Right lung (tissue), 5 donors: ENCODE results near the gene TAAR2. TPM values are rescaled to one million over a fixed set of nuclear protein-coding genes. Genes with fewer than 3 reads are reported as not detected.
"Not testable (repeated sequence)": the region's sequence is repeated elsewhere in the genome, so short reads cannot be mapped to it uniquely, and the experiment has no call there.

Source experiments
- DNase-seq, 2 donors: peaks; one replicate each; pipeline ENCODE4 v3.0.0-alpha.2; 2013
- polyA plus RNA-seq, 5 donors: library from polyadenylated mRNA; unstranded; fragments of 120-200 nt; gene quantifications; one replicate each; pipeline versions ENCODE4 v1.2.1 to v1.2.3, GENCODE V29; 2013; ENCODE audit warnings: inconsistent platforms in 1 of 5, low replicate concordance in 1 of 5; ENCODE audit not compliant: insufficient read length in 5 of 5, insufficient read depth in 1 of 5

The TAAR2 gene
- polyA plus RNA-seq, 5 donors, result not detected

- DNase-seq, result no peak
Measured at GRCh38 chr6:132612449-132613108, 11.5 kb downstream of the TAAR2 start.

- DNase-seq, result no peak
Measured at GRCh38 chr6:132611616-132612015, 12.5 kb downstream of the TAAR2 start.

DNA sequence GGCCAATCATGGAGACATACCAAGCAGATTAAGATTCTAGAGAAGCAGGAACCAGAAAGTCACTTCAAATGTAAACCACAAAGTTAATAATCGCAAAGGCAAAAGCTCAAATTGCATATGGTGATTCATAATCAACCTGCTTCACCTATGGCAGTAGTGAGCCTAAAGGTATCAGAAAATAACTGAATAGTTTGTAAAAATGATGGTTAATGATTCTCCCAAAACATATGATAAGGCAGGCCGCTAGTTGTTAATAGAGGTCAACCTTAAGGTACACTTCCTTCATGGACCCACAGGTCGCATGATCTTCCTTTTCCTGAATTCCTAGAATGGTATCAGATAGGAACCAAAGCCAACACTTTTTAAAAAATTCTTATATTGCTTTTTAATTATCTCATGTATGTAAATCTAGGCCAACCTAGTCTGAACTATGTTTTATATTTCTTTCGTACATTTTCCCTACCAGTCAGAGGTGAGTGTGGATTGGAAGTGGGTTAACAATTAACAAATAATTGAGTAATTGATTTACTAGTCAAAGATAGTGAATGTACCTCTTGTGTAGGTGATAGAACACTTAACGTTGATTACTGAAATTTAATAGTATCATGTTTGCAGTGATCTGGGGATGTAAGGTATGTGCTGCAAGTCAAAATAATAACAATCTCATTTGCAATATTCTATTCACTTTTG is 16.4 kb downstream of the TAAR2 start:
- DNase-seq, result no peak

GRCh38 chr6:132604635-132605152 is 19.4 kb downstream of the TAAR2 start:
- no peak for DNase-seq

GRCh38 chr6:132600900-132601299 is 23.2 kb downstream of the TAAR2 start:
- not testable (repeated sequence) for DNase-seq

GRCh38 chr6:132598473-132598872 is 25.6 kb downstream of the TAAR2 start:
- DNase-seq, result no peak

GRCh38 chr6:132596201-132596600 is 27.9 kb downstream of the TAAR2 start:
- DNase-seq, result no peak

DNA sequence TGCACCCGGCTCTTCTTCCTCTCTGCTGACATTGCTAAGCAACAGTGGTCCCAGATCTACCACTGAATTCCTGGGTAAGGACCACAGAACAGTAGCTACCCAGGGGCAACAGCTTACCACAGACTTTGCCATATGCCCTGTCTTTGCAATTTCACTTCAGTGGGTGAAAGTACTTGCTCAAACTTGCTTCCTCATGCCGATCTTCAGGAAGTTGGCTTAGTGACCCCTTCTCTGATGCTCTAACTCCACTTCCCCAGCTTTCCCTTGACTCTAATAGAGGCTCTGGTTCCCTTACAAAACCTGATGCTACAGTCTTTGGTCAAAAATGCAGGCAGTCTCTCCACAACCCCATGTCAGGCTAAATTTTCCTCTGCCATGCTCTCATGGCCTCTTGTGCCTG is 31.2 kb downstream of the TAAR2 start:
- DNase-seq, result no peak

DNA sequence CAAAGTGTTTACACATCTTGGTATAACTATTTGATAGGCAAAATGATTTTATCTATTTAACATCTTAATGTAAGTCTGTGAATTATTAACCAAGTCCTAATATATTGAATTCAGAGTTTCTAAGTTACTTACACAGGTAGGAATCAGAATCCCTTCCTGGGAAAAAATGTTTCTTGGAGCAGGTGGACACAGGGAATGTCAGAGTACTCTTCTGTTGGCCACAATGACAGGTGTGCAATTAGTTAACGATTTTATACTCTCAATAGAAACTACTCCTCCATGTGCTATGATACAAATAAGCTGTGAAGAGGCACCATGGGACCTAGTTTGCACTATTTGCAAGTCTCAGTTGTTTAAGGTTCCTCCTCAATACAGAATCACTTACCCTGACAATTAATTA is 33.7 kb downstream of the TAAR2 start:
- DNase-seq, result no peak

DNA sequence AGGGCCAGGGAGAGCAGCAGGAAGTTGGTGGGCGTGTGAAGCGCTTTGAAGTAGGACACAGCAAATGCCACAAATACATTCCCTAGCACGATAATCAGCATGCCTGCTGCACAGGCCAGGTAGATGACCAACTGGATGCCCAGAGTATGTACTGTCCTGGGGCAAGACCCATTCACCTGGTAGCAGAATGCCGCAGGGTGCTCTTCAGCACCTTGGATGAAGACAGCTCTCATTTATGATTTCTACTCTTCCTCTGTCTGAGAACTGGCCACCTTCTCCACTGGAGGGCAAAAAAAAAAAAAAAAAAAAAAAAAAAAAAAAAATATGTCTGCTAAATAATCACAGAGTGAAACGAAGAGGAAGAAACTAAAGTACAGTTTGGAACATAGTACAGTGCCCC is 34.6 kb downstream of the TAAR2 start, which contains the start of gene TAAR5:
TAAR5 (minus strand) TSS at position 288 of the 400 bp plus-strand sequence; CDS start at position 233, 55 bp downstream.
- no peak for DNase-seq

GRCh38 chr6:132587424-132587823 is 36.7 kb downstream of the TAAR2 start:
- DNase-seq, result no peak

GRCh38 chr6:132584698-132585097 is 39.4 kb downstream of the TAAR2 start:
- no peak for DNase-seq

DNA sequence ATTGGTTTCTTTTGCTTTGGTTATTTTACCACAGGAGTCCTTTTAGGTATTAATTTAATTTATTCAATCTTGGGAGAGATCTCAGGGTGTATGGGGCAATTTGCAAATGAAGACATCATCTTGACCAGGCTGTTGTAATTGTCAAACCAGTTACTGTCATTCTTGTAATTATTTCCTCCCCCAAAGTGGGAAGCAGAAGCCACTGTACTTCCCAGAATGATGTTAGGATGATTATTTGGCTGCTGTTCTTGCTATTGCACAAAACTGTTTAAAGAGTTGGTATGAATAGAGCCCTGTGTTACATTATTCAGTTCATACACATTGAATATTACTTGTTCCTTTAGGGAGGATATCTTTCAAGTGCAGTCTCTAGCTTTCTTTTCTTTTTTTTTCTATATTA is 52.3 kb downstream of the TAAR2 start:
- DNase-seq, result no peak

DNA sequence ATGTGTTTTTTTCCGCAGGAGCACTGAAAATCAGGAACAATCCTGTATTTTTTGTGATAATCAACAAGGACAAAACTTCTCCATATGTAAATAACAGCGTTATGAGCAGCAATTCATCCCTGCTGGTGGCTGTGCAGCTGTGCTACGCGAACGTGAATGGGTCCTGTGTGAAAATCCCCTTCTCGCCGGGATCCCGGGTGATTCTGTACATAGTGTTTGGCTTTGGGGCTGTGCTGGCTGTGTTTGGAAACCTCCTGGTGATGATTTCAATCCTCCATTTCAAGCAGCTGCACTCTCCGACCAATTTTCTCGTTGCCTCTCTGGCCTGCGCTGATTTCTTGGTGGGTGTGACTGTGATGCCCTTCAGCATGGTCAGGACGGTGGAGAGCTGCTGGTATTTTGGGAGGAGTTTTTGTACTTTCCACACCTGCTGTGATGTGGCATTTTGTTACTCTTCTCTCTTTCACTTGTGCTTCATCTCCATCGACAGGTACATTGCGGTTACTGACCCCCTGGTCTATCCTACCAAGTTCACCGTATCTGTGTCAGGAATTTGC is 53.8 kb downstream of the TAAR2 start, which contains the start of gene TAAR6:
TAAR6 (plus strand) TSS at position 102 of the 557 bp plus-strand sequence; CDS start at position 102, 0 bp downstream.
- no peak for DNase-seq

GRCh38 chr6:132569170-132569569 is 54.9 kb downstream of the TAAR2 start:
- no peak for DNase-seq

DNA sequence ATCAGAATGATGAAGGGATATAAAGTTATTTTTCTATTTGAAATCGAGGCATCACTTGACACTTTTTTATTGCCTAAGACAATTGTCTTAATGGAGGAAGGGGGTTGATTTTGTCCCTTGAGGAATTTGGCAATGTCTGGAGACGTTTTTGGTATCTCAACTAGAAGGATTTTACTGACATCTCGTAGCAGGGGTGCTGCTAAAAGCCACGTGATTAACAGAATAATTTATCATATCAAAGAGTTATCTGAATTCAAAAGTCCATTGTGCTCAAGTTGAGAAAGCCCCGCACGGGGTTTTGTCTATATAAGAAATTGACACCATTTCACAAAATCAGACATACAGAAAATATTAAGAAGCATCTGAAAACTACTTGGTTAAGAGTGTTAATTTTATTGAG is 55.5 kb downstream of the TAAR2 start:
- no peak for DNase-seq

GRCh38 chr6:132567566-132567965 is 56.5 kb downstream of the TAAR2 start:
- DNase-seq, result no peak

Other genes starting within 250 kb of the TAAR2 start
- gene MOXD1, start 222.8 kb downstream of the TAAR2 start, polyA plus RNA-seq, result 10 to 100 TPM; 53.6 to 85.6 (median 59.4) TPM
- 10 to 100 TPM; 41.9 to 73.5 (median 62.6) TPM for gene STX7, start 111.2 kb downstream of the TAAR2 start, polyA plus RNA-seq
- gene TAAR9, start 86.0 kb downstream of the TAAR2 start, polyA plus RNA-seq, result not detected
- not detected for gene TAAR8, start 71.6 kb downstream of the TAAR2 start, polyA plus RNA-seq
- gene TAAR6, start 54.0 kb downstream of the TAAR2 start, polyA plus RNA-seq, result not detected
- not detected for gene TAAR5, start 34.5 kb downstream of the TAAR2 start, polyA plus RNA-seq
- under 1 TPM in 1 of 5 donors, not detected in 4; 0.21 TPM for gene TAAR1, start 34.9 kb upstream of the TAAR2 start, polyA plus RNA-seq
- gene VNN1, start 89.8 kb upstream of the TAAR2 start, polyA plus RNA-seq, result under 1 TPM; 0.24 to 0.46 (median 0.34) TPM
- 1 to 10 TPM; 1.0 to 2.2 (median 1.3) TPM for gene VNN2, start 133.6 kb upstream of the TAAR2 start, polyA plus RNA-seq
- 10 to 100 TPM; 19.1 to 29.1 (median 26.7) TPM for gene SLC18B1, start 174.4 kb upstream of the TAAR2 start, polyA plus RNA-seq
- gene RPS12, start 190.3 kb upstream of the TAAR2 start, polyA plus RNA-seq, result 1,000 to 10,000 TPM; 2,221 to 2,751 (median 2,468) TPM